Measurements from ENCODE around the gene RTL9.

GRCh38 chrX:110310896-110311295 lies 47.8 kb upstream of the RTL9 start:
- no peak for TF ChIP-seq CTCF (conservative IDR thresholded peaks at IDR 0.05; ENCODE audit: low read depth, low read length)
- no peak for TF ChIP-seq EZH2 (IDR thresholded peaks at IDR 0.05; ENCODE audit: borderline replicate concordance, low read depth, low read length, poor library complexity, severe bottlenecking)

Measured in A673 (cell line).